Gastrocnemius medialis (tissue), 4 donors: ENCODE measurements around the gene CHST3.

Source experiments
- POLR2A ChIP-seq, 2 donors: fragments of 450-650 bp; IDR thresholded peaks; one replicate each; pipeline ENCODE4 v1.6.1; 2017; ENCODE audit warnings: antibody characterized with exemption in 2 of 2, mild to moderate bottlenecking in 2 of 2, moderate library complexity in 2 of 2
- TF ChIP-seq, protein P1 (sequence below), 5 experiments: fragments of 450-650 bp in 3 of 5; fragments of 200-600 bp in 2 of 5; sonication (generic) in 2 of 5; IDR thresholded peaks in 4 of 5; conservative IDR thresholded peaks in 1 of 5; 1 replicate in 4 of 5; 2 replicates in 1 of 5; pipeline ENCODE4 v1.5.1; 2016 to 2019; ENCODE audit warnings: antibody characterized with exemption in 5 of 5, mild to moderate bottlenecking in 3 of 5, moderate library complexity in 3 of 5

DNA sequence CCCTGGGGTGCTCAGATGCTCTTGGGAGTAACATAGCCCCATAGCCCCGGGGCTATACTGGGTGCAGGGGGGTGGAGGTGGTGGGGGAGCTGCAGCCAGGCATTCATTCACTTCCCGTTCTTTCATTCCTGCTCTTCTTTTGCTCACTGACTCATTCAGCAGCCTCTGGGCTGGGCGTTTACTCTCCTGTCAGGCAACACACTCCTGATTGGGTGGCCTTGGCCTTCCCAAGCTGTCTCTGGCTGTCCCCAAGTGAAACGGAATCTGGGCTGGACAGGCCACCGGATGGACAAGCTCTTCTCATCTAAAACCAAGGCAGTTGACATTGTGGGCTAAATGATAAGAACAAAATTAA is 34.6 kb downstream of the CHST3 start:
- TF ChIP-seq, protein P1, sequence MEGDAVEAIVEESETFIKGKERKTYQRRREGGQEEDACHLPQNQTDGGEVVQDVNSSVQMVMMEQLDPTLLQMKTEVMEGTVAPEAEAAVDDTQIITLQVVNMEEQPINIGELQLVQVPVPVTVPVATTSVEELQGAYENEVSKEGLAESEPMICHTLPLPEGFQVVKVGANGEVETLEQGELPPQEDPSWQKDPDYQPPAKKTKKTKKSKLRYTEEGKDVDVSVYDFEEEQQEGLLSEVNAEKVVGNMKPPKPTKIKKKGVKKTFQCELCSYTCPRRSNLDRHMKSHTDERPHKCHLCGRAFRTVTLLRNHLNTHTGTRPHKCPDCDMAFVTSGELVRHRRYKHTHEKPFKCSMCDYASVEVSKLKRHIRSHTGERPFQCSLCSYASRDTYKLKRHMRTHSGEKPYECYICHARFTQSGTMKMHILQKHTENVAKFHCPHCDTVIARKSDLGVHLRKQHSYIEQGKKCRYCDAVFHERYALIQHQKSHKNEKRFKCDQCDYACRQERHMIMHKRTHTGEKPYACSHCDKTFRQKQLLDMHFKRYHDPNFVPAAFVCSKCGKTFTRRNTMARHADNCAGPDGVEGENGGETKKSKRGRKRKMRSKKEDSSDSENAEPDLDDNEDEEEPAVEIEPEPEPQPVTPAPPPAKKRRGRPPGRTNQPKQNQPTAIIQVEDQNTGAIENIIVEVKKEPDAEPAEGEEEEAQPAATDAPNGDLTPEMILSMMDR (IDR thresholded peaks at IDR 0.05 in 4 of 5, conservative IDR thresholded peaks at IDR 0.05 in 1 of 5) = no peak
- no peak for TF ChIP-seq POLR2A (IDR thresholded peaks at IDR 0.05)
